ENCODE measurements around the gene DGKG.
A peak's percentile ranks its signal among the peaks of the same experiment; 100 is the strongest.

DGKG gene

DNA sequence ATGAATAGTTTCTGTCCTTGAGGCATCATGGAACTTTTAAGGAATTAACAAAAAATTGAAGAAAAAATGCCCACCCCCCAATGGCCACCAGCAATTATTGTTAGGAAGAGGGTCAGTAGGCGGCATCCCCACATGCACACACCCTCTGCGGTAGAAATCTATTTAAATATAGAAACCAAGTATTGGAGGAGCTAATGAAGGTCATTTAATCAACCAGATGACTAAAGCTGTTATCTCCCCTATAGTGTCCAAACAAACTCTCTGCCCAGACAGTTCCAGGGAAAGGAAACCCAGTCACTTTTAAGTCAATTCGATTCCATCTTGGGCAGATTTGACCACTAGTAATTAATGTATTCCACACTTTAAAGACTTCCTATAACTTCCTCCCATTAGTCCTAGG lies 47.1 kb downstream of the DGKG start:
- Histone ChIP-seq H3K9me3 (ENCODE audit: insufficient read depth, low read depth, low read length) (no peaks in the 10 kb centered on the region), H3K9ac (ENCODE audit: low read depth, low read length) (no peak overlapping the region), H3K27ac (ENCODE audit: low read length) (no peak overlapping the region), H3K27me3 (ENCODE audit: insufficient read depth, low read length) (no peaks in the 10 kb centered on the region), H3K36me3 (ENCODE audit: insufficient read depth, low read depth, low read length) (no peaks in the 10 kb centered on the region), H3K4me1 (ENCODE audit: insufficient read depth, low read length) (peaks cover 3% of the 10 kb centered on the region; the same call in 1 of the 2 replicates), H3K4me3 (ENCODE audit: low read length) (no peak overlapping the region)

GRCh38 chr3:186311441-186311840 lies 50.6 kb downstream of the DGKG start:
- Histone ChIP-seq H3K4me1 (ENCODE audit: insufficient read depth, low read length) (peaks cover 3% of the 10 kb centered on the region; the same call in 1 of the 2 replicates), H3K27me3 (ENCODE audit: insufficient read depth, low read length) (no peaks in the 10 kb centered on the region), H3K36me3 (ENCODE audit: insufficient read depth, low read depth, low read length) (no peaks in the 10 kb centered on the region), H3K27ac (ENCODE audit: low read length) (no peak overlapping the region), H3K4me3 (ENCODE audit: low read length) (no peak overlapping the region), H3K9ac (ENCODE audit: low read depth, low read length) (no peak overlapping the region), H3K9me3 (ENCODE audit: insufficient read depth, low read depth, low read length) (no peaks in the 10 kb centered on the region)

- peaks cover 14% of the 10 kb centered on the region; the same call in 1 of the 2 replicates for H3K27me3 ChIP-seq (ENCODE audit: insufficient read depth, low read length)
- no peaks in the 10 kb centered on the region for H3K36me3 ChIP-seq (ENCODE audit: insufficient read depth, low read depth, low read length)
- no peak overlapping the region for H3K27ac ChIP-seq (ENCODE audit: low read length)
- no peak overlapping the region for H3K4me3 ChIP-seq (ENCODE audit: low read length)
- H3K9ac ChIP-seq (ENCODE audit: low read depth, low read length), result no peak overlapping the region
- peaks cover 15% of the 10 kb centered on the region for H3K4me1 ChIP-seq (ENCODE audit: insufficient read depth, low read length)
- H3K9me3 ChIP-seq (ENCODE audit: insufficient read depth, low read depth, low read length), result no peaks in the 10 kb centered on the region
These were observed 53.5 kb downstream of the DGKG start for GRCh38 chr3:186308549-186308948.

DNA sequence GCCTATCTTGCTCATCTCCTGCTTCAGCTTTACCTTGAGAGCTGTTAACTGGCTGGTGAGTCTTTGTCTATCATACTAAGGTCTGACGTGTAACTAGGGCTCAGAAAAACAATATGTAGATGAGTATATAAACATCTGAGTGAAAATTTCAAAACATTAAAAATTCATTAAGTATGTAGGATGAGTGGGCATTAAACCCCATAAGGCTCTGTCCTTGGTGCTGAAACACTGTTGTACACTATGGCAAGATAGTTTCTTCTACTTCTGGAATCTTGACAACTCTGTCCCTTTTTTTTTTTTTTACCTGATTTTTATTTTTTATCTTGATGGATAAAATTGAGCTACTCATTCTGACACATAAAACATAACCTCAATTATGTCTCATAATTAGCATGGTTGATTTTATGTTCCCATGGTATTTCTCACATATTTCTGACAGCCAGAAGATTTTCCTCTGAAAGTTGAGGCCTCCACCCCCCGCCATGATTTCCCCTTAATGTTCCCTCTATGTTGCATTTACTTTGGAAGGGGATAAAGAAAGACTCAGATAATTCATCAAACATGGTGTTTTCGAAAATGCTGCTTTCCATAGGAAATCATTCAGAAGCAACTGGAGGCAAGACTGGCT lies 54.3 kb downstream of the DGKG start:
- Histone ChIP-seq H3K9ac (ENCODE audit: low read depth, low read length) (no peak overlapping the region), H3K36me3 (ENCODE audit: insufficient read depth, low read depth, low read length) (no peaks in the 10 kb centered on the region), H3K27me3 (ENCODE audit: insufficient read depth, low read length) (peaks cover 18% of the 10 kb centered on the region; the same call in 1 of the 2 replicates), H3K27ac (ENCODE audit: low read length) (no peak overlapping the region), H3K4me3 (ENCODE audit: low read length) (no peak overlapping the region), H3K4me1 (ENCODE audit: insufficient read depth, low read length) (peaks cover 16% of the 10 kb centered on the region), H3K9me3 (ENCODE audit: insufficient read depth, low read depth, low read length) (no peaks in the 10 kb centered on the region)

GRCh38 chr3:186305286-186305685 lies 56.7 kb downstream of the DGKG start:
- Histone ChIP-seq H3K9ac (ENCODE audit: low read depth, low read length) (no peak overlapping the region), H3K4me3 (ENCODE audit: low read length) (no peak overlapping the region), H3K36me3 (ENCODE audit: insufficient read depth, low read depth, low read length) (no peaks in the 10 kb centered on the region), H3K27me3 (ENCODE audit: insufficient read depth, low read length) (peaks cover 18% of the 10 kb centered on the region; the same call in 1 of the 2 replicates), H3K4me1 (ENCODE audit: insufficient read depth, low read length) (peaks cover 16% of the 10 kb centered on the region), H3K27ac (ENCODE audit: low read length) (no peak overlapping the region), H3K9me3 (ENCODE audit: insufficient read depth, low read depth, low read length) (no peaks in the 10 kb centered on the region)

DNA sequence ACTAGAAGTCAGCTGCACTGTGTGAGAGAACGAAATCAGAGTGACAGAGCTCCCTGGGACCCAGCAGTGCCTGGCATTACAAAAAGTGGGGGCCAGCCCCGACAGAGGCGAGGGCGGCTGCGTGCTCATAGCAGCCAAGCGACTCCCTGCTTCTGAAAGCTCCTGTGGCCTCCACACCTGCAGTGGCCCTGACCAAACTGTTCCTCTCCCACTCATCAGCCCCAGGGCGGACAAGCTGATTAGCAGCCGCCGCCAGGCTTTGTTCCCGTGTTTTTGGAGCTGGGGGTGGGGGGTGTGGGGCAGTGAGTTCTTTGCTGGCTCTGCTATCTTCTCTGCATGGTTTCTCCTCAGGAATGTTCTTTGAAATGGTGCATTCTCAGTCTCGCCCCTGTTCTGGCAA lies 58.1 kb downstream of the DGKG start:
- peaks cover 18% of the 10 kb centered on the region; the same call in 1 of the 2 replicates for H3K27me3 ChIP-seq (ENCODE audit: insufficient read depth, low read length)
- H3K4me1 ChIP-seq (ENCODE audit: insufficient read depth, low read length), result peaks cover 16% of the 10 kb centered on the region
- H3K36me3 ChIP-seq (ENCODE audit: insufficient read depth, low read depth, low read length), result no peaks in the 10 kb centered on the region
- no peak overlapping the region for H3K27ac ChIP-seq (ENCODE audit: low read length)
- no peaks in the 10 kb centered on the region for H3K9me3 ChIP-seq (ENCODE audit: insufficient read depth, low read depth, low read length)
- no peak overlapping the region for H3K9ac ChIP-seq (ENCODE audit: low read depth, low read length)
- H3K4me3 ChIP-seq (ENCODE audit: low read length), result peak overlapping the region; percentile 36; the same call in 1 of the 2 replicates

- no peaks in the 10 kb centered on the region for H3K36me3 ChIP-seq (ENCODE audit: insufficient read depth, low read depth, low read length)
- no peak overlapping the region for H3K9ac ChIP-seq (ENCODE audit: low read depth, low read length)
- no peak overlapping the region for H3K4me3 ChIP-seq (ENCODE audit: low read length)
- no peak overlapping the region for H3K27ac ChIP-seq (ENCODE audit: low read length)
- no peaks in the 10 kb centered on the region for H3K9me3 ChIP-seq (ENCODE audit: insufficient read depth, low read depth, low read length)
- peaks cover 12% of the 10 kb centered on the region; the same call in 1 of the 2 replicates for H3K27me3 ChIP-seq (ENCODE audit: insufficient read depth, low read length)
- peaks cover 11% of the 10 kb centered on the region for H3K4me1 ChIP-seq (ENCODE audit: insufficient read depth, low read length)
These were observed 62.7 kb downstream of the DGKG start for GRCh38 chr3:186299327-186299726.

GRCh38 chr3:186298876-186299275 lies 63.2 kb downstream of the DGKG start:
- H3K9ac ChIP-seq (ENCODE audit: low read depth, low read length), result no peak overlapping the region
- H3K36me3 ChIP-seq (ENCODE audit: insufficient read depth, low read depth, low read length), result no peaks in the 10 kb centered on the region
- H3K27ac ChIP-seq (ENCODE audit: low read length), result no peak overlapping the region
- H3K27me3 ChIP-seq (ENCODE audit: insufficient read depth, low read length), result peaks cover 8% of the 10 kb centered on the region; the same call in 1 of the 2 replicates
- no peaks in the 10 kb centered on the region for H3K9me3 ChIP-seq (ENCODE audit: insufficient read depth, low read depth, low read length)
- peaks cover 7% of the 10 kb centered on the region; the same call in 1 of the 2 replicates for H3K4me1 ChIP-seq (ENCODE audit: insufficient read depth, low read length)
- H3K4me3 ChIP-seq (ENCODE audit: low read length), result no peak overlapping the region

GRCh38 chr3:186290796-186291195 lies 71.2 kb downstream of the DGKG start:
- H3K36me3 ChIP-seq (ENCODE audit: insufficient read depth, low read depth, low read length), result no peaks in the 10 kb centered on the region
- H3K27me3 ChIP-seq (ENCODE audit: insufficient read depth, low read length), result no peaks in the 10 kb centered on the region
- no peak overlapping the region for H3K9ac ChIP-seq (ENCODE audit: low read depth, low read length)
- no peaks in the 10 kb centered on the region for H3K9me3 ChIP-seq (ENCODE audit: insufficient read depth, low read depth, low read length)
- no peak overlapping the region for H3K27ac ChIP-seq (ENCODE audit: low read length)
- H3K4me1 ChIP-seq (ENCODE audit: insufficient read depth, low read length), result no peaks in the 10 kb centered on the region
- H3K4me3 ChIP-seq (ENCODE audit: low read length), result no peak overlapping the region

DNA sequence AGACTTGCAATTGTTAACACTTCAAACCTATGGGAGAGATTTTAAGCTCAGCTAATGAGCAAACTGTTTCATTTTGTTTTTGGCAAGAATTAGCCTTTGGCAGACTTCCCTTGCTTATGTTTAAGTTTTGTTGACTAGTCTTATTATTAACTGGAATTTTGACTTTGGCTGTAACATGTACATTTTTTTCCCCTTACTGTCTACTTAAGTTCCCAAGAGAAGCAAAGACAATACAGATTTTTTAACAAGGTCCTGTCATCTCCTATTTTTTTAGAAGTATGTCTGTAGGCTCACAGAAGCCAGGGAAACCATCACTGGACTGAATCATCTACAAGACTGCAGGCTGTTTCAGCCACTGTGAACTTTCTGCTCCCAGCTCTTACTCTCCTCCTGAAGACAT lies 74.3 kb downstream of the DGKG start:
- Histone ChIP-seq H3K9ac (ENCODE audit: low read depth, low read length) (no peak overlapping the region), H3K27ac (ENCODE audit: low read length) (no peak overlapping the region), H3K36me3 (ENCODE audit: insufficient read depth, low read depth, low read length) (no peaks in the 10 kb centered on the region), H3K4me3 (ENCODE audit: low read length) (no peak overlapping the region), H3K9me3 (ENCODE audit: insufficient read depth, low read depth, low read length) (no peaks in the 10 kb centered on the region), H3K4me1 (ENCODE audit: insufficient read depth, low read length) (no peaks in the 10 kb centered on the region), H3K27me3 (ENCODE audit: insufficient read depth, low read length) (no peaks in the 10 kb centered on the region)

- Histone ChIP-seq H3K36me3 (ENCODE audit: insufficient read depth, low read depth, low read length) (no peaks in the 10 kb centered on the region), H3K27ac (ENCODE audit: low read length) (no peak overlapping the region), H3K4me3 (ENCODE audit: low read length) (no peak overlapping the region), H3K9ac (ENCODE audit: low read depth, low read length) (no peak overlapping the region), H3K4me1 (ENCODE audit: insufficient read depth, low read length) (no peaks in the 10 kb centered on the region), H3K9me3 (ENCODE audit: insufficient read depth, low read depth, low read length) (no peaks in the 10 kb centered on the region), H3K27me3 (ENCODE audit: insufficient read depth, low read length) (no peaks in the 10 kb centered on the region)
These were observed 75.9 kb downstream of the DGKG start for GRCh38 chr3:186286114-186286513.

DNA sequence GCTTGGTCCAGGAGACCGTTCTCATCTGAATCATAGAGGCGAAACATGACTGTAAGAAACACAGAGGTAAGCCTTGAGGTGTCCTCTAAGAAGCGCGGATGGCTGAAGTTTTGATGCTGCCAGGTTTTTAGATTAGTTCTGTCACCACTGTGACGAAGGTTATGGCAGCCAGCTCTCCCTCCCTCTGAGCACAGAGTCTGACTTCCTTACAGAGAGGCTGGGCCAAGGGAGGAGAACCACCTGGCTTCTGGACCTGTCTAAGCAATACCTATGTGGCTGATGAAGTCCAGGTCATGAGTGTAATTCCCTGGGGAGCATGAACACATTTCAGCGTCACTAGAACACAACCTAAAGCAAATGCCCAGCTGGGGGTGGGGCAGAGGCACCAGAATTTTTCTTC lies 77.4 kb downstream of the DGKG start:
- Histone ChIP-seq H3K4me3 (ENCODE audit: low read length) (no peak overlapping the region), H3K9me3 (ENCODE audit: insufficient read depth, low read depth, low read length) (no peaks in the 10 kb centered on the region), H3K9ac (ENCODE audit: low read depth, low read length) (no peak overlapping the region), H3K4me1 (ENCODE audit: insufficient read depth, low read length) (no peaks in the 10 kb centered on the region), H3K36me3 (ENCODE audit: insufficient read depth, low read depth, low read length) (no peaks in the 10 kb centered on the region), H3K27ac (ENCODE audit: low read length) (no peak overlapping the region), H3K27me3 (ENCODE audit: insufficient read depth, low read length) (no peaks in the 10 kb centered on the region)
